Measurements from ENCODE around the gene CDX1. TPM values are rescaled to one million over a fixed set of nuclear protein-coding genes. Genes with fewer than 3 reads are reported as not detected.
"Not testable (repeated sequence)": the region's sequence is repeated elsewhere in the genome, so short reads cannot be mapped to it uniquely, and the experiment has no call there.

CDX1 gene
- total RNA-seq, 1 donor from 2014 or later, result not detected

DNA sequence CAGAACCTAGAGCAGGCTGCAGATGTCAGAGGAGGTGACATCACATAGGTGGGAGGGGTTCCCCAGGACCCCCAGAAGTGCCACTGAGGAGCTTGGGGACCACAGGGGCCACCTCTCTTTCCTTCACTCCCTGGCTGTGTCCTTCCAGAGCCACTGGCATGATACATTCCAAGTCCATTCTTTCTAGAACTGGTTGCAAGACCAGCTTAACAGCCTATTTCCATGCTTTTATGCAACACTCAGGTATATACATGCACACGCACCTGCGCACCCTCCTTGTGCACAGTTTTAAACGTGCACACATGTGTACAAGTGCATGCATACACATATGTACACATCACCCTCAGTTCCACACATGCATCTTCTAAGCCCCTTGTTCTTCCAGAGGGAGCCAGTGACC, 63.0 kb downstream of the CDX1 start:
- Histone ChIP-seq H3F3A (ENCODE audit: low read depth) (no peaks in the 10 kb centered on the region), H3K27me3 (no peaks in the 10 kb centered on the region), H3K4me3 (no peak overlapping the region), H3K9ac (no peak overlapping the region), H2AFZ (replicated peaks) (no peak overlapping the region), H4K20me1 (ENCODE audit: low read depth) (no peaks in the 10 kb centered on the region), H3K79me2 (ENCODE audit: low read depth) (no peaks in the 10 kb centered on the region), H3K4me2 (no peak overlapping the region), H3K27ac (no peak overlapping the region), H3K4me1 (no peaks in the 10 kb centered on the region), H3K9me3 (ENCODE audit: low read depth) (no peaks in the 10 kb centered on the region), H3K36me3 (no peaks in the 10 kb centered on the region)
- no peak overlapping the region for H3K27ac Mint-ChIP-seq
- H3K27me3 Mint-ChIP-seq (ENCODE audit: insufficient read depth, low read depth), result peaks cover 4% of the 10 kb centered on the region
- peaks cover 17% of the 10 kb centered on the region for H3K4me1 Mint-ChIP-seq
- H3K36me3 Mint-ChIP-seq, result peaks cover 4% of the 10 kb centered on the region
- H3K9me3 Mint-ChIP-seq, result no peaks in the 10 kb centered on the region
- H3K4me3 Mint-ChIP-seq, result no peak overlapping the region
- no peak for DNase-seq (ENCODE audit: low spot score)
- TF ChIP-seq, protein P1, sequence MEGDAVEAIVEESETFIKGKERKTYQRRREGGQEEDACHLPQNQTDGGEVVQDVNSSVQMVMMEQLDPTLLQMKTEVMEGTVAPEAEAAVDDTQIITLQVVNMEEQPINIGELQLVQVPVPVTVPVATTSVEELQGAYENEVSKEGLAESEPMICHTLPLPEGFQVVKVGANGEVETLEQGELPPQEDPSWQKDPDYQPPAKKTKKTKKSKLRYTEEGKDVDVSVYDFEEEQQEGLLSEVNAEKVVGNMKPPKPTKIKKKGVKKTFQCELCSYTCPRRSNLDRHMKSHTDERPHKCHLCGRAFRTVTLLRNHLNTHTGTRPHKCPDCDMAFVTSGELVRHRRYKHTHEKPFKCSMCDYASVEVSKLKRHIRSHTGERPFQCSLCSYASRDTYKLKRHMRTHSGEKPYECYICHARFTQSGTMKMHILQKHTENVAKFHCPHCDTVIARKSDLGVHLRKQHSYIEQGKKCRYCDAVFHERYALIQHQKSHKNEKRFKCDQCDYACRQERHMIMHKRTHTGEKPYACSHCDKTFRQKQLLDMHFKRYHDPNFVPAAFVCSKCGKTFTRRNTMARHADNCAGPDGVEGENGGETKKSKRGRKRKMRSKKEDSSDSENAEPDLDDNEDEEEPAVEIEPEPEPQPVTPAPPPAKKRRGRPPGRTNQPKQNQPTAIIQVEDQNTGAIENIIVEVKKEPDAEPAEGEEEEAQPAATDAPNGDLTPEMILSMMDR (IDR thresholded peaks at IDR 0.05), result no peak
- no peak for TF ChIP-seq EZH2phosphoT487 (IDR thresholded peaks at IDR 0.05)
- TF ChIP-seq EZH2 (IDR thresholded peaks at IDR 0.05), result no peak

DNA sequence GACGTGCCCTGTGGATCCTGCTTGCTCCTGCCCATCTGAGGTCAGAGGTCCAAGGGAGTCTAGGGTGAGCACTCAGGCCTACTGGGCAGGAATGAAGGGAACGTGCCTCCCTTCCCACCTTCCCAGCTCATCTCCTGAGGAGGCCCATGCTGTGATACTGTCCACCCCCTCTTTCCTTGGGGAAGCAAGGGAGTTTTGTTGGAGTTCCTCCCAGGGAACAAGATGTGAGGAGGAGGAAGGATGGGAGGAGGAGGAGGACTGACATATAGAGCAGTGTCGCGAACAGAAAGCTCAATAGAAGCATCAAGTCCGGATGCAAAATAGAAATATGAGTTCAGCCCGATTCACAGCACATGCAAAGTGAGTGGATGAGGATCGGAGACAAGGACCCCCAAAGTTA, 64.3 kb downstream of the CDX1 start:
- H3K4me2 ChIP-seq, result no peak overlapping the region
- no peaks in the 10 kb centered on the region for H3K27me3 ChIP-seq
- H3F3A ChIP-seq (ENCODE audit: low read depth), result no peaks in the 10 kb centered on the region
- Mint-ChIP-seq H3K9me3 (no peaks in the 10 kb centered on the region), H3K4me1 (peaks cover 26% of the 10 kb centered on the region), H3K4me3 (no peak overlapping the region), H3K36me3 (peaks cover 4% of the 10 kb centered on the region), H3K27ac (peak overlapping the region; percentile 15), H3K27me3 (ENCODE audit: insufficient read depth, low read depth) (peaks cover 4% of the 10 kb centered on the region)
- H3K4me3 ChIP-seq, result no peak overlapping the region
- H3K27ac ChIP-seq, result no peak overlapping the region
- H3K4me1 ChIP-seq, result no peaks in the 10 kb centered on the region
- no peak overlapping the region for H2AFZ ChIP-seq (replicated peaks)
- DNase-seq (ENCODE audit: low spot score), result no peak
- H4K20me1 ChIP-seq (ENCODE audit: low read depth), result no peaks in the 10 kb centered on the region
- H3K36me3 ChIP-seq, result no peaks in the 10 kb centered on the region
- H3K9ac ChIP-seq, result no peak overlapping the region
- no peaks in the 10 kb centered on the region for H3K9me3 ChIP-seq (ENCODE audit: low read depth)
- H3K79me2 ChIP-seq (ENCODE audit: low read depth), result no peaks in the 10 kb centered on the region
- TF ChIP-seq, protein P1 (IDR thresholded peaks at IDR 0.05), result no peak
- no peak for TF ChIP-seq EZH2phosphoT487 (IDR thresholded peaks at IDR 0.05)
- no peak for TF ChIP-seq EZH2 (IDR thresholded peaks at IDR 0.05)

DNA sequence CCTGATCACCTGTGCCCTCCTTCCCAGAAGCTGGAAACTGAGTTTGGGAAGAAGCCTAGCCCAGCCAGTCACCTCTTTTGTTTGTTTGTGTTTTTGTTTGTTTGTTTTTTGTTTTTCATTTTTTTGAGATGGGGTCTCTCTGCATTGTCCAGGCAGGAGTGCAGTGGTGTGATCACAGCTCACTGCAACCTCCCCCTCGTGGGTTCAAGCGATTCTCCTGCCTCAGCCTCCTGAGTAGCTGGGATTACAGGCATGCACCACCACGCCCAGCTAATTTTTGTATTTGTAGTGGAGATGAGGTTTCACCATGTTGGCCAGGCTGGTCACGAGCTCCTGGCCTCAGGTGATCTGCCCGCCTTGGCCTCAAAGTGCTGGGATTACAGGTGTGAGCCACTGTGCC, 67.1 kb downstream of the CDX1 start:
- not testable (repeated sequence) for H2AFZ ChIP-seq (replicated peaks); H3F3A ChIP-seq (ENCODE audit: low read depth); DNase-seq (ENCODE audit: low spot score); H3K36me3 Mint-ChIP-seq; H3K27ac ChIP-seq; H4K20me1 ChIP-seq (ENCODE audit: low read depth); H3K36me3 ChIP-seq; H3K9ac ChIP-seq; H3K27me3 ChIP-seq; H3K4me3 Mint-ChIP-seq; H3K79me2 ChIP-seq (ENCODE audit: low read depth); H3K4me2 ChIP-seq; H3K9me3 Mint-ChIP-seq; H3K27me3 Mint-ChIP-seq (ENCODE audit: insufficient read depth, low read depth); H3K9me3 ChIP-seq (ENCODE audit: low read depth); H3K27ac Mint-ChIP-seq; H3K4me3 ChIP-seq; H3K4me1 ChIP-seq
- peaks cover 17% of the 10 kb centered on the region for H3K4me1 Mint-ChIP-seq

Other genes with a start within 250 kb of the CDX1 start
- gene PDE6A, start 222.0 kb upstream of the CDX1 start, total RNA-seq (ENCODE audit: low replicate concordance), result not detected in 2 replicates
- 14.0 and 20.1 TPM in 2 replicates for gene SLC26A2, start 206.0 kb upstream of the CDX1 start, total RNA-seq (ENCODE audit: low replicate concordance)
- 4.1 and 4.7 TPM in 2 replicates for gene TIGD6, start 166.1 kb upstream of the CDX1 start, total RNA-seq (ENCODE audit: low replicate concordance)
- gene HMGXB3, start 166.0 kb upstream of the CDX1 start, total RNA-seq (ENCODE audit: low replicate concordance), result 23.1 and 31.3 TPM in 2 replicates
- gene CSF1R, start 80.2 kb upstream of the CDX1 start, total RNA-seq (ENCODE audit: low replicate concordance), result not detected in 2 replicates
- gene PDGFRB, start 10.9 kb upstream of the CDX1 start, total RNA-seq (ENCODE audit: low replicate concordance), result 8.9 and 16.6 TPM in 2 replicates
- not detected in 2 replicates for gene SLC6A7, start 23.3 kb downstream of the CDX1 start, total RNA-seq (ENCODE audit: low replicate concordance)
- gene CAMK2A, start 123.0 kb downstream of the CDX1 start, total RNA-seq (ENCODE audit: low replicate concordance), result 0.09 and 0.28 TPM in 2 replicates
- 4.2 and 13.1 TPM in 2 replicates for gene ARSI, start 136.1 kb downstream of the CDX1 start, total RNA-seq (ENCODE audit: low replicate concordance)
- 37.9 and 79.8 TPM in 2 replicates for gene TCOF1, start 190.9 kb downstream of the CDX1 start, total RNA-seq (ENCODE audit: low replicate concordance)
- gene CD74, start 246.1 kb downstream of the CDX1 start, total RNA-seq (ENCODE audit: low replicate concordance), result 9.8 and 25.6 TPM in 2 replicates

All from neural progenitor cell (in vitro differentiated cells).